ENCODE results near the gene LPAR5.

LPAR5 gene

DNA sequence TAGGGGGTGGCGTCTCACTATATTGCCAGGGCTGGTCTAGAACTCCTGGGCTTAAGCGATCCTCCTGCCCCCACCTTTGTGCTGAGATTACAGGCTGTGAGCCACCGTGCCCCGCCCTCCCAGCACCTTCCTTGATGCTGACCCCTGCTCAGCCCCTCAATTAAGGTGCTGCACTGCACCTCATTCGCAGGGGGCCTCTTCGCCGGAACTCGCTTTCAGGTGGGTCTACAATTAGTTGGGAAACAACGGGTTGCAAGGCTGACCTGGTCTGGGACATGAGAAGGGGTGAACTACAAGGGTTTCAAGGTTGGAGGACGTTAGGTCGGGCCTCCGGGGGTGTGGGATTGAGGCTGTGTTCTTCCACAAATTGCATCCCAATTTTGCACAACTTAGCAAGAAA lies 66.4 kb downstream of the LPAR5 start:
- peaks cover 53% of the 10 kb centered on the region for H3K36me3 ChIP-seq (replicated peaks; ENCODE audit: low read depth, low read length)

More for the DNA sequence above, 66.4 kb downstream of the LPAR5 start:
- Histone ChIP-seq H3K4me3 (ENCODE audit: low read length) (no peak overlapping the region), H3K4me2 (ENCODE audit: low read length) (no peak overlapping the region), H3K79me2 (ENCODE audit: low read length) (peaks cover 42% of the 10 kb centered on the region), H3K27me3 (ENCODE audit: low read depth, low read length) (no peaks in the 10 kb centered on the region), H2AFZ (ENCODE audit: low read depth, low read length) (no peak overlapping the region), H4K20me1 (ENCODE audit: insufficient read depth, low read length) (no peaks in the 10 kb centered on the region), H3K4me1 (ENCODE audit: low read length) (peaks cover 6% of the 10 kb centered on the region), H3K9me3 (ENCODE audit: insufficient read depth, low read length) (no peaks in the 10 kb centered on the region), H3K27ac (ENCODE audit: low read length) (no peak overlapping the region), H3K9ac (ENCODE audit: low read length) (no peak overlapping the region)
- no peak for TF ChIP-seq CTCF (IDR thresholded peaks at IDR 0.05; ENCODE audit: low read depth, low read length)
- no peak for TF ChIP-seq EZH2phosphoT487 (IDR thresholded peaks at IDR 0.05; ENCODE audit: low read depth)

Data from OCI-LY3 (cell line).